GM12891 (cell line): ENCODE data around the gene CHMP2A.
"Not testable (repeated sequence)": the region's sequence is repeated elsewhere in the genome, so short reads cannot be mapped to it uniquely, and the experiment has no call there.

Experiments used
- DNase-seq: peaks from one replicate; pipeline ENCODE4 v3.0.0; 2011; ENCODE audit warnings: low spot score; ENCODE audit not compliant: insufficient read length
- FAIRE-seq: peaks from 2 replicates; lab custom pipeline; 2011; peaks lifted over from hg19 to GRCh38; lab: Jason Lieb, UNC
- PAX5 ChIP-seq: IDR thresholded peaks from 2 replicates; pipeline ENCODE4 v1.6.1; 2011; ENCODE audit warnings: low read length, moderate library complexity, mild to moderate bottlenecking; ENCODE audit not compliant: insufficient read depth, severe bottlenecking
- POLR2A ChIP-seq: IDR thresholded peaks from 2 replicates; pipeline ENCODE4 v1.6.1; 2011; ENCODE audit warnings: low read depth, low read length, control low read depth
- POLR2AphosphoS5 ChIP-seq: IDR thresholded peaks from 2 replicates; pipeline ENCODE4 v1.6.1; 2011; ENCODE audit warnings: low read depth, low read length, control low read depth
- POU2F2 ChIP-seq: IDR thresholded peaks from 2 replicates; pipeline ENCODE4 v1.6.1; 2011; ENCODE audit warnings: low read depth, mild to moderate bottlenecking, control low read depth, low read length, moderate library complexity
- SPI1 ChIP-seq: IDR thresholded peaks from 2 replicates; pipeline ENCODE4 v1.6.1; 2011; ENCODE audit warnings: low read depth, low read length, control low read depth
- TAF1 ChIP-seq: IDR thresholded peaks from 2 replicates; pipeline ENCODE4 v1.6.1; 2011; ENCODE audit warnings: low read depth, low read length, control low read depth

Gene CHMP2A

DNA sequence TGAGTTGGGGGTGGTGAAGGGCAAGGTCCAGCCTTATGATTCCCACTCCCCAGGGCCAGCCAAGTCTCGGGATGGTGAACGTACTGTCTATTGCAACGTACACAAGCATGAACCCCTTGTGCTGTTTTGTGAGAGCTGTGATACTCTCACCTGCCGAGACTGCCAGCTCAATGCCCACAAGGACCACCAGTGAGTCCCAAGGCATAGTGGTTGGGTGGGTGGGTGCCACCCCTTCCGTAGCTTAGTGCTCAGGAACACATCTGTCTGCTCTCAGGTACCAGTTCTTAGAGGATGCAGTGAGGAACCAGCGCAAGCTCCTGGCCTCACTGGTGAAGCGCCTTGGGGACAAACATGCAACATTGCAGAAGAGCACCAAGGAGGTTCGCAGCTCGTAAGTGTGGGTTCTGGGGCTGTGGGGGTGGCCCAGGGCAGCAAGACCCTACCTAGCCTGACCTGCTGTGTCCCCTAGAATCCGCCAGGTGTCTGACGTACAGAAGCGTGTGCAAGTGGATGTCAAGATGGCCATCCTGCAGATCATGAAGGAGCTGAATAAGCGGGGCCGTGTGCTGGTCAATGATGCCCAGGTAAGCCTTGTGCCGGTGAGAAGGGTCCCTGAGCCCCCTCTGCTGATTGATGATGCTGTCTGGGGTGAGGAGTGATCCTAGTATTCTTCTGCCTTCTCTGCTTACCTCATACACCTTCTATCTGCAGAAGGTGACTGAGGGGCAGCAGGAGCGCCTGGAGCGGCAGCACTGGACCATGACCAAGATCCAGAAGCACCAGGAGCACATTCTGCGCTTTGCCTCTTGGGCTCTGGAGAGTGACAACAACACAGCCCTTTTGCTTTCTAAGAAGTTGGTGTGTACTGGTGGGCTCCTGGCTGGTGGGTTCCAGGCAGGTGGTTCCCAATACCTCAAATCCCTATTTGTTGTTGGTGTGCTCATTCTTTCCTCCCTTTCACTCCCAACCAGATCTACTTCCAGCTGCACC is 7.3 kb downstream of the CHMP2A start:
- FAIRE-seq = no peak
- peak; percentile 58 for TF ChIP-seq POLR2AphosphoS5
- TF ChIP-seq SPI1 = no peak

GRCh38 chr19:58546019-58546530 is 8.8 kb downstream of the CHMP2A start:
- TF ChIP-seq POLR2A = no peak
- TF ChIP-seq POU2F2 = no peak
- TF ChIP-seq POLR2AphosphoS5 = no peak
- no peak for TF ChIP-seq PAX5
- TF ChIP-seq TAF1 = no peak
- TF ChIP-seq SPI1 = no peak
- FAIRE-seq = no peak
- no peak for DNase-seq

More for the DNA sequence above, 7.3 kb downstream of the CHMP2A start:
- DNase-seq = no peak

DNA sequence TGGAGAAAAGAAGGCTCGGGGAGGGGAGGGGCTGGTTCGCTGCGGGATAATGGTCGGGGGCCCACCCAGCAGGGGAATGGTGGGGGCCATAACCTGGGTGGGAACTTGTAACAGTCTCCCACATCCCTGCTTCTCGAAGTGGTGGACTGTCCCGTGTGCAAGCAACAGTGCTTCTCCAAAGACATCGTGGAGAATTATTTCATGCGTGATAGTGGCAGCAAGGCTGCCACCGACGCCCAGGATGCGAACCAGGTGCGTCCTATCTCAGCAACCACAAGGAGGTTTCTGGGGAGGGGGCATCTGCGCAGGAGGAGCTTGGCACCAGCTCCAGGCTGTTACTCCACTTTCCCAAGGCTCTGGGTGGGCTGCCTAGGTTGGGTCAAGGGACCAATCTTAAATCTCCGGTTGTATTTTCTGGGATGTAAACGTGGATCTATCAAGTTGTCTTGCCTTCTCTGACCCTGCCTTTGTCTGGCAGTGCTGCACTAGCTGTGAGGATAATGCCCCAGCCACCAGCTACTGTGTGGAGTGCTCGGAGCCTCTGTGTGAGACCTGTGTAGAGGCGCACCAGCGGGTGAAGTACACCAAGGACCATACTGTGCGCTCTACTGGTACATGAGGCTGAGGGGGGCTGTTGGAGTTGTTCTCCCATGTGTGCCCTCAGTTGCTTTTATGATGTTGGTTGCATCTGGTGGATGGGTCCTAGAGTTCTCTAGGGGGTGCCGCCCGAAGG is 9.5 kb downstream of the CHMP2A start:
- FAIRE-seq (no peak), DNase-seq (no peak)
- TF ChIP-seq PAX5 = no peak
- no peak for TF ChIP-seq TAF1
- no peak for TF ChIP-seq POU2F2
- TF ChIP-seq POLR2AphosphoS5 = no peak
- no peak for TF ChIP-seq SPI1
- 0 out of 2 replicates have a peak, but pooled peaks have one; percentile 19 for TF ChIP-seq POLR2A

GRCh38 chr19:58544591-58545285 is 10.2 kb downstream of the CHMP2A start:
- TF ChIP-seq TAF1 (no peak), SPI1 (no peak), POLR2AphosphoS5 (no peak), PAX5 (no peak), POLR2A (no peak; the same call in 1 of the 2 replicates)
- peak; percentile 95 for DNase-seq
- no peak for FAIRE-seq

DNA sequence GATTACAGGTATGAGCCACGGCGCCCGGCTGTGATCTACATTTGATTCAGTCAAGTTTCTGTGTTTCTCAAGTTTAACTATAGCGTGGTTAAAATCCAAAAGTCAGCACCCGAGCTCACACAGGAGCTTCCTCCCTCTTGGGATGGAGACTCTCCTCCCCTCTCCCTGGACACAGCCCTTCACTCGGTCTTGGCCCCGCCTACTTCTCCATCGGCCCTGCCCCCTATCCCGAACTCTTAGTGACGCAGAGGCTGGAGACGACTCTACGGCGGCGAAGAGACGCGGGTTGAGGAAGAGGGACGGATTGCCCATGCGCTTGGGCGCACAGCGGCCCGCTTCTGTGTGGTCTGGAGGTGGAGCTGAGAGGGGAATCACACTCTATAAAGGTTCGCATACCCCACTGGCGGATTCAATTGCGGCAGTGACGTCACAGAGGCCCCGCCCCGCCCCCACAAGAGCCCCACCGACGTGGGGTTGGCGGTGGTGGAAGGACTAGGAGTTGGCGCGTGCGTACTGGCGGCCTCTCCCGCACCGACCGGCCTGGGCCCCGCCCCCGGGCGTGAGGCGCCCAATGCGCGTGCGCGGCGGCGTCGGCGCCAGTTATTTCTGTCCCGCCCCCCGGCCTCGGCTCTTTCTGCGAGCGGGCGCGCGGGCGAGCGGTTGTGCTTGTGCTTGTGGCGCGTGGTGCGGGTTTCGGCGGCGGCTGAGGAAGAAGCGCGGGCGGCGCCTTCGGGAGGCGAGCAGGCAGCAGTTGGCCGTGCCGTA is 10.9 kb downstream of the CHMP2A start, which contains the start of gene TRIM28:
Gene TRIM28 (plus strand): TSS at position 239 of the 765 bp plus-strand sequence. CDS start 694 bp downstream, outside the sequence.
- TF ChIP-seq POU2F2 = peak; percentile 78
- TF ChIP-seq PAX5 = no peak
- peak; percentile 85 for TF ChIP-seq TAF1
- peak; percentile 95 for TF ChIP-seq POLR2AphosphoS5
- TF ChIP-seq POLR2A = peak; percentile 80
- TF ChIP-seq SPI1 = no peak
- DNase-seq (peak; percentile 99), FAIRE-seq (peak; percentile 97)

- DNase-seq, FAIRE-seq: not testable (repeated sequence)
Measured at GRCh38 chr19:58542641-58543372, 12.1 kb downstream of the CHMP2A start.

GRCh38 chr19:58539169-58539559 is 15.7 kb downstream of the CHMP2A start:
- FAIRE-seq, DNase-seq: not testable (repeated sequence)

DNA sequence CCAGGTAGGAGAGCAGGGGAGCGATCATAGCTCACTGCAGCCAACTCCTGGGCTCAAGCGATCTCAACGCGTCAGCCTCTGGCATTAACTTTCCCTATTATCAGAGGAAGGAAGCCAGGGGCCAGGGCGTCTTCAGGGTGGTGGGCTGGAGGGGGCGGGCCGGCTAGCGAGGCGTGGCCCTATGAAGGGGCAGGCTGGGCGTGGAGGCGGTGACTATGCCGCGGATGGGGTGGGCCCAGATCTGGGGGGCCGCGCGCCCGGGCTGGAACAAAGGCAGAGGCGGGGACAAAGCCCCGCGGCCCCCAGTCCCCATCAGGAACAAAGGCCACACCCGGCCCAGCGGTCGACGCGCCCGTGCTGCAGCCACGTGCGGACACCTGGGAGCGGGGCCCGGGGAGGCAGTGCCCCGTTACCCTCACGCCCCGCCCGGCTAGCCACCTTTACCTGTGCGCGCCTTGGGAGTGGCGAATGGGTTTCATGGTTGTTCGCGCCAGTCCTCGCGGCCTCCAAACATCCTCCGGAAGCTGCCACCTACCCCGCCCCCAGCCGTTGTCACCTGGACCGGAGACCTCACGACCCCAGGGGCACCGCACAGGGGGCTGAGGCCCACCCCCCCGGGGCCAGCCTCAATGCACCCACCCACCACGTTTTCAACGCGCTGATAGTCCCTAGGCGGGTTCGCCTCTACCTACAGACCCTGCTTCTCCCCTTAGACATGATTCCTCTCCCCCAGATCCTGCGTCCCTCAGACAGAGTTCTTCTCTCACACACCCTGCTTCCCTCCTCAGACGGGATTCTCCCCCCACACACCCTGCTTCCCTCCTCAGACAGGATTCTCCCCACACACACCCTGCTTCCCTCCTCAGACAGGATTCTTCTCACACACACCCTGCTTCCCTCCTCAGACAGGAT is 16.4 kb downstream of the CHMP2A start:
- DNase-seq (no peak), FAIRE-seq (no peak)
- TF ChIP-seq POLR2AphosphoS5 (no peak), TAF1 (no peak), POLR2A (no peak), PAX5 (no peak), SPI1 (no peak), POU2F2 (no peak)
